Activated naive CD4-positive, alpha-beta T cell treated with anti-CD3 and anti-CD28 coated beads, Interleukin-2, amount 10 ng/mL, durations not matched to agents 7 days and 5 days (primary cell): ENCODE data around the gene RBPJ.

Source experiments
- CTCF ChIA-PET: fragments of 350-600 bp; sonication (Branson Sonifier 250); formaldehyde crosslinking; loops from one replicate; lab custom pipeline; 2021; ENCODE audit warnings: antibody characterized with exemption; lab: Charles Lee
- DNase-seq: peaks from one replicate; pipeline ENCODE4 v3.0.0-alpha.2; 2020
- H3K27ac Mint-ChIP-seq: one replicate; pipeline ENCODE4 v1.8.0; 2021; ENCODE audit warnings: mild to moderate bottlenecking, moderate library complexity, mixed read lengths
- H3K27me3 Mint-ChIP-seq: one replicate; pipeline ENCODE4 v1.8.0; 2021; ENCODE audit warnings: mild to moderate bottlenecking, mixed read lengths
- H3K36me3 Mint-ChIP-seq: one replicate; pipeline ENCODE4 v1.8.0; 2021; ENCODE audit warnings: mixed read lengths
- H3K4me1 Mint-ChIP-seq: one replicate; pipeline ENCODE4 v1.8.0; 2021; ENCODE audit warnings: mixed read lengths
- H3K4me3 Mint-ChIP-seq: one replicate; pipeline ENCODE4 v1.8.0; 2021; ENCODE audit warnings: mild to moderate bottlenecking, moderate library complexity, mixed read lengths
- H3K9me3 Mint-ChIP-seq: one replicate; pipeline ENCODE4 v1.8.0; 2021; ENCODE audit warnings: mixed read lengths

Gene RBPJ

DNA sequence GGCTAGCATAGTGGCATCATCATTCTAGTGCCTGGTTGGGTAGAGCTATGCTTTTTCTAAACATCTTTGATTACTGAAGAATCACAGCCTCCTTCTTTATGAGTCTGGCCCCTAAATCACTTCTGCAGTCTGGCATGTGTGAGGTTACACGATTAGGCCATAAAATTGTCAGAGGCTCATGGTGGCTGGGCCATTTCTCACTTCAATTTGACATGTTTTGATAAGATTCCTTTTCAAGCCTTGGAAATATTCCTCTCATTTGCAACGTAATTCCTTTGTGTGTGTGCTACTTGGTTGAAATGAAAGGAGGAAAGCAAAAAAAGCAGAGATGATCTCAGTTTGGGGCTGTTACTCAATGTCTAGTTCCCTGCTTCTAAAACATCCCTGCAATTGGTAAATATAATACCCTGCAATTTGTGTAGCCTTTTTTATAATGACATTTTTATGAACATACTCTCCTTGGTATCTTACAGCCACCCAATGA lies 163.3 kb downstream of the RBPJ start:
- H3K36me3 Mint-ChIP-seq, result no peaks in the 10 kb centered on the region
- H3K4me1 Mint-ChIP-seq, result no peaks in the 10 kb centered on the region
- H3K4me3 Mint-ChIP-seq, result no peak overlapping the region
- H3K9me3 Mint-ChIP-seq, result no peaks in the 10 kb centered on the region
- CTCF ChIA-PET, result no interaction called here
- H3K27ac Mint-ChIP-seq, result no peak overlapping the region
- no peak for DNase-seq
- H3K27me3 Mint-ChIP-seq, result peaks cover 13% of the 10 kb centered on the region

DNA sequence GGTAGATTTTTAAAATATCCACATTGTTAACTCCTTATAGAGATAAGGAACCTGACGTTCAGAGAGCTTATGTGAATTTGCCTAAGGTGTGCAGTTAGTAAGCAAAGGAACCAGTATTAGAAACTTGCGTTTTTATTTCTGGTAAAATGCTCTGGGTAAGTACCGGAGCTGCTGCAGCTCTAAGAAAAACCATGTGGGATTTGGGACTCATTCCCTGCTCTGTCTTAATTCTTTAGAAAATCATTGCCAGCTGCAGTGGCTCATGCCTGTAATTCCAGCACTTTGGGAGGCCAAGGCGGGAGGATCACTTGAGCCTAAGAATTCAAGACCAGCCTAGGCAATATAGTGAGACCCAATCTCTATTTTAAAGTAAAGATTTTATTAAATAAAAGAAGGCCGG lies 163.7 kb downstream of the RBPJ start:
- no peak for DNase-seq
- H3K9me3 Mint-ChIP-seq, result no peaks in the 10 kb centered on the region
- CTCF ChIA-PET, result no interaction called here
- H3K4me3 Mint-ChIP-seq, result no peak overlapping the region
- H3K4me1 Mint-ChIP-seq, result no peaks in the 10 kb centered on the region
- H3K36me3 Mint-ChIP-seq, result no peaks in the 10 kb centered on the region
- H3K27me3 Mint-ChIP-seq, result peaks cover 16% of the 10 kb centered on the region
- no peak overlapping the region for H3K27ac Mint-ChIP-seq
